Heart right ventricle (tissue), 16 donors: Measurements from ENCODE around the gene MRTFA. TPM values are rescaled to one million over a fixed set of nuclear protein-coding genes. Genes with fewer than 3 reads are reported as not detected.
"Not testable (repeated sequence)": the region's sequence is repeated elsewhere in the genome, so short reads cannot be mapped to it uniquely, and the experiment has no call there.

Experiments used
- ATAC-seq, 8 donors: fragments of 200-7000 bp; cut with Tn5 transposase; one replicate each; pipeline ENCODE4 v1.9.1; 2020; ENCODE audit warnings: mild to moderate bottlenecking in 8 of 8, moderate library complexity in 8 of 8, moderate number of reproducible peaks in 1 of 8
- DNase-seq, 2 donors: peaks; one replicate each; pipeline ENCODE4 v3.0.0-alpha.2; 2020
- H3K27ac ChIP-seq, 10 donors: fragments of 200-600 bp; sonication (generic) in 2 of 10; one replicate each; pipeline versions ENCODE4 v1.5.0 to v1.8.0; 2020 to 2022; ENCODE audit warnings: mild to moderate bottlenecking in 3 of 10
- H3K27me3 ChIP-seq, 7 donors: fragments of 200-600 bp; one replicate each; pipeline ENCODE4 v1.8.0; 2021 to 2022; ENCODE audit warnings: mild to moderate bottlenecking in 2 of 7
- H3K36me3 ChIP-seq, 9 donors: fragments of 200-600 bp; sonication (generic) in 1 of 9; one replicate each; pipeline versions ENCODE4 v1.5.0 to v1.8.0; 2020 to 2022; ENCODE audit warnings: mild to moderate bottlenecking in 2 of 9
- H3K4me1 ChIP-seq, 9 donors: fragments of 200-600 bp; sonication (generic) in 1 of 9; one replicate each; pipeline versions ENCODE4 v1.5.0 to v1.8.0; 2020 to 2022; ENCODE audit warnings: mild to moderate bottlenecking in 4 of 9
- H3K4me3 ChIP-seq, 10 donors: fragments of 200-600 bp; sonication (generic) in 2 of 10; one replicate each; pipeline versions ENCODE4 v1.5.0 to v1.8.0; 2020 to 2022; ENCODE audit warnings: mild to moderate bottlenecking in 7 of 10, moderate library complexity in 2 of 10
- H3K9me3 ChIP-seq, 11 donors: fragments of 200-600 bp in 10 of 11; sonication (generic) in 2 of 11; one replicate each; pipeline versions ENCODE4 v1.5.0 to v1.8.0; 2013 to 2022; ENCODE audit warnings: mild to moderate bottlenecking in 2 of 11, control low read depth in 1 of 11, moderate library complexity in 1 of 11
- WGBS, 2 donors: extraction: QIAGEN DNeasy Blood & Tissue Kit; methylation state at CpG; one replicate each; pipeline ENCODE4 v1.1.7; 2013; ENCODE audit warnings: inconsistent platforms in 1 of 2; 5-methylcytosine and 5-hydroxymethylcytosine counted together
- intact Hi-C, 10 donors: fragments of 100-400 bp; cut with DNase I; formaldehyde crosslinking; loops; one replicate each; pipeline versions ENCODE4 v1.11.1 to v1.14.2; 2022
- polyA plus RNA-seq, 2 donors: library from polyadenylated mRNA; stranded (reverse); fragments of 200-250 nt; gene quantifications; one replicate each; pipeline ENCODE4 v1.2.3, GENCODE V29; 2013
- total RNA-seq, 10 donors: library from RNA; stranded (reverse); fragmentation: NEBNext Ultra II Directional in 3 of 10; extraction: Animal tissue kit (Norgen Biotek cat#: 25700) in 3 of 10; gene quantifications; one replicate each; pipeline versions ENCODE4 v1.2.1 to v1.2.4, GENCODE V29; 2021 to 2023
- TF ChIP-seq, protein P1 (sequence below), 9 donors: fragments of 200-600 bp; sonication (generic) in 2 of 9; IDR thresholded peaks; one replicate each; pipeline versions ENCODE4 v1.5.0 to v1.8.0; 2021 to 2022; ENCODE audit warnings: antibody characterized with exemption in 9 of 9, mild to moderate bottlenecking in 5 of 9, moderate library complexity in 1 of 9
- donor health status: Arrhythmogenic right ventricular cardiomyopathy.
- donor health status: ischemic (EF 13 %, LVEDD 7.1; RV severe dilation, severe dysfunction).
- donor health status: healthy with polysubstance abuse.
- donor health status: DM: no; HTN: yes; CAD: no.
- donor health status: DM: no; HTN: no; CAD: no.
- donor health status: ischemic (EF 25% LVEDD 6.9; RV normal size, moderate dysfunction).
- donor health status: ischemic (EF 25% LVEDD 5.7; RV mildly dilated, moderate dysfunction).
- donor health status: healthy.
- donor health status: DM: yes; HTN: yes; CAD: no.
- donor health status: Ischemic cardiomyopathy.
- donor health status: ischemic (EF 35%, LVEDD 5.7; RV mildly dilated, moderate dysfunction).
- donor health status: nonischemic (EF 11% LVEDD 7.7; RV severe dilation, severe dysfunction).
- donor health status: DM: yes; HTN: yes; CAD: no.
- donor health status: PGD.
- donor health status: ischemic (EF 29% LVEDD 5.4; RV normal size, mild dysfunction).
- donor health status: nonischemic (EF 23%, LVEDD 6.1; RV moderate dilation, normal function).

Gene MRTFA
- total and polyA plus RNA-seq, 12 donors, result 13.2 to 30.9 (median 18.9) TPM

DNA sequence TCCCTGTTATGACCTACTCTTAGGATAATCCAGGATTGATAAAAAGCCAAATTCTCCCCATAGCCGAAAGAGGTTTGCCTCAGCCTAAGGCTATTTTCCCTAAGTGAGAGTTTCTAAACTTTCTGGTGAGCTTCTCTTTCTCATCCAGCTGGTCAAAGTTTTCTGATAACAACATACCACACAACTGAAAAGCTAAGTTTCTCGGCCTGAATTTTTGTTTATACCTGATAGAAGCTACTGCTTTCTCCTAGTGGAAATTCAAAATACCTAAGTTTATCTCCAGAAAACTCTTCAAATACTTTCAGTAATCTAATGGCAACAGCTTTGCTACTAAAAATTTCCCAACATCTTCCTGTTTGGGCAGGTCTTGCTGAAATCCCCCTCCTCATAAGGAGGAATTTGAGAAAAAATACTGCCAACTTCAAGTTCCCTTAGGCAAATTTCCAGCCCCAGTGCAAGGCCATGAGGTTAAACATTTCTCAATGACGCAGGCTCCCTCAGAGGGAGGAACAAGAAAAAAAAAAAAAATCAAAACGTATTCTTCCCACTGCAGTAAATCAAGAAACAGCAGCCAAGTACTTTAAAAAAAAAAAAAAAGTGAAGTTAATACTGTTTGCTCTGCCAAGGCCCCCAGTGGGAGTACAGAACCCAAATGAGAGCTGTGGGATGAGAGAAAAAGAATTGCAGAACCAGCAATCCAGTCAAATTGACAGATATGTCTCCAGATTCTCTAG is 127.0 kb downstream of the MRTFA start:
- TF ChIP-seq, protein P1, sequence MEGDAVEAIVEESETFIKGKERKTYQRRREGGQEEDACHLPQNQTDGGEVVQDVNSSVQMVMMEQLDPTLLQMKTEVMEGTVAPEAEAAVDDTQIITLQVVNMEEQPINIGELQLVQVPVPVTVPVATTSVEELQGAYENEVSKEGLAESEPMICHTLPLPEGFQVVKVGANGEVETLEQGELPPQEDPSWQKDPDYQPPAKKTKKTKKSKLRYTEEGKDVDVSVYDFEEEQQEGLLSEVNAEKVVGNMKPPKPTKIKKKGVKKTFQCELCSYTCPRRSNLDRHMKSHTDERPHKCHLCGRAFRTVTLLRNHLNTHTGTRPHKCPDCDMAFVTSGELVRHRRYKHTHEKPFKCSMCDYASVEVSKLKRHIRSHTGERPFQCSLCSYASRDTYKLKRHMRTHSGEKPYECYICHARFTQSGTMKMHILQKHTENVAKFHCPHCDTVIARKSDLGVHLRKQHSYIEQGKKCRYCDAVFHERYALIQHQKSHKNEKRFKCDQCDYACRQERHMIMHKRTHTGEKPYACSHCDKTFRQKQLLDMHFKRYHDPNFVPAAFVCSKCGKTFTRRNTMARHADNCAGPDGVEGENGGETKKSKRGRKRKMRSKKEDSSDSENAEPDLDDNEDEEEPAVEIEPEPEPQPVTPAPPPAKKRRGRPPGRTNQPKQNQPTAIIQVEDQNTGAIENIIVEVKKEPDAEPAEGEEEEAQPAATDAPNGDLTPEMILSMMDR (IDR thresholded peaks at IDR 0.05), result no peak
- Histone ChIP-seq H3K27ac (peak overlapping the region; percentile 43 to 90 (median 83)), H3K36me3 (peaks cover 0 to 2% (median 0%) of the 10 kb centered on the region in 9 donors), H3K4me3 (no peak overlapping the region), H3K27me3 (no peaks in the 10 kb centered on the region), H3K9me3 (no peaks in the 10 kb centered on the region), H3K4me1 (peaks cover 23 to 89% (median 65%) of the 10 kb centered on the region in 9 donors)
- ATAC-seq (peak; percentile 68 to 89 (median 80)), DNase-seq (peak in 1 of 2 donors; percentile 78)
- intact Hi-C loops, result loop anchor here in 2 of 10 donors (5.0 to 10.0 kb wide), 2 partner anchors 85 to 138 kb away; no protein-coding TSS in a partner anchor
- WGBS, 2 donors, result 16 to 24% methylated on average over 4 of the region's 4 CpGs

DNA sequence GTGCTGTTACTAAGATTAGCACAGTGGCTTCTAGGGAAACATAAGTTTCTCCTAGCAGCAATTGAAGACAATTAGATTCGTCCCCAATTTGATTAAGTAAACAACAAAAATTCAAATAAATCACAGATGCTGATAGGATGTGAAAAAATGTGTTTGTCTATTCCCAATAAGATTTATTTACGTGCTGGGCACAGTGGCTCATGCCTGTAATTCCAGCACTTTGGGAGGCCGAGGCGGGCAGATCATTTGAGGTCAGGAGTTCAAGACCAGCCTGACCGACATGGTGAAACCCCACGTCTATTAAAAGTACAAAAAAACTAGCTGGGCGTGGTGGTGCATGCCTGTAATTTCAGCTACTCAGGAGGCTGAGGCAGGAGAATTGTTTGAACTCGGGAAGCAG is 128.5 kb downstream of the MRTFA start:
- ATAC-seq, intact Hi-C loops, H3K4me3 ChIP-seq, H3K36me3 ChIP-seq, DNase-seq, H3K27me3 ChIP-seq, H3K9me3 ChIP-seq: not testable (repeated sequence)
- peak overlapping the region in 8 of 10 donors; percentile 79 to 90 (median 84) for H3K27ac ChIP-seq
- peaks cover 23 to 86% (median 68%) of the 10 kb centered on the region in 9 donors for H3K4me1 ChIP-seq
- WGBS, 2 donors, result 75 to 86% methylated on average over 8 of the region's 8 CpGs

DNA sequence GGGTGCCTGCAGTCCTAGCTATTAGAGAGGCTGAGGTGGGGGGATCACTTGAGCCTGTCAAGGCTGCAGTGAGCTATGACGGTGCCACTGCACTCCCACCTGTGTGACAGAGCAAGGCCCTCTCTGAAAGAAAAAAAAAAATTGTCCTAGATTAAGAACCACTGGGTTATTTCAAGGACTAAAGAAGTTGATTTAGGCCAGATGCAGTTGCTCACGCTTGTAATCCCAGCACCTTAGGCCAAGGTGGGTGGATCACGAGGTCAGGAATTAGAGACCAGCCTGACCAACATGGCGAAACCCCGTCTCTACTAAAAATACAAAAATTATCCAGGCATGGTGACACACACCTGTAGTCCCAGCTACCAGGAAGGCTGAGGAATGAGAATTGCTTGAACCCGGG is 129.0 kb downstream of the MRTFA start:
- TF ChIP-seq, protein P1 (IDR thresholded peaks at IDR 0.05), result no peak
- Histone ChIP-seq H3K27me3 (no peaks in the 10 kb centered on the region), H3K36me3 (no peaks in the 10 kb centered on the region), H3K4me1 (peaks cover 23 to 80% (median 62%) of the 10 kb centered on the region in 9 donors), H3K27ac (peak overlapping the region in 5 of 10 donors; percentile 54 to 90 (median 84)), H3K9me3 (no peaks in the 10 kb centered on the region), H3K4me3 (no peak overlapping the region)
- 94 to 97% methylated on average over 6 of the region's 6 CpGs for WGBS, 2 donors
- intact Hi-C loops, result no loop called here
- ATAC-seq (no peak), DNase-seq (no peak)

DNA sequence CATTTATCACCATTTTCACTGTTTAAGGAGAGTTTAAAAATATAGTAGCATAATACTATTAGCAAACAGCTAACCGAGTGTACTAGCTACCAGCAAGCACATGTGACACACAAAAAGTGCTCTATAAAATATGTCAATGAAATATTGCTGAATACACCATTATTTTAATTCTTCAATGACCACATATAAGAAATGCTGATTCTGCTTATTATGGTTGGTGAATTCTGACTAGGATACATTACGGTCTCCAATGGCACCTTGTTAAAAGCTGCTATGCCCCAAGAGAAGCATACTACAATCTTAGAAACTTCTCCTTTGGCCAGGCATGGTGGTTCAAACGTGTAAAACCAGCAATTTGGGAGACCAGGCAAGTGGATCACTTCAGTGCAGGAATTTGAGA is 129.8 kb downstream of the MRTFA start:
- peak overlapping the region in 1 of 10 donors; percentile 3 for H3K27ac ChIP-seq
- intact Hi-C loops, result no loop called here
- no peaks in the 10 kb centered on the region for H3K36me3 ChIP-seq

More for the DNA sequence above, 129.8 kb downstream of the MRTFA start:
- DNase-seq, result no peak
- ATAC-seq, result no peak
- 84 to 89% methylated on average over 3 of the region's 3 CpGs for WGBS, 2 donors
- Histone ChIP-seq H3K9me3 (no peaks in the 10 kb centered on the region), H3K27me3 (no peaks in the 10 kb centered on the region), H3K4me3 (no peak overlapping the region), H3K4me1 (peaks cover 19 to 73% (median 55%) of the 10 kb centered on the region in 9 donors)
- TF ChIP-seq, protein P1 (IDR thresholded peaks at IDR 0.05), result no peak
